K562 (cell line): Measurements from ENCODE around the gene ROMO1. TPM values are rescaled to one million over a fixed set of nuclear protein-coding genes. Genes with fewer than 3 reads are reported as not detected.

Experiments
- ELF4 ChIP-seq: fragments of 450-650 bp; formaldehyde crosslinking; IDR thresholded peaks from 2 replicates; pipeline ENCODE4 v1.4.0; 2022; ENCODE audit warnings: missing genetic modification characterization
- ETS2 ChIP-seq: IDR thresholded peaks from 2 replicates; pipeline ENCODE4 v1.6.1; 2016; ENCODE audit warnings: borderline replicate concordance, missing genetic modification characterization, mild to moderate bottlenecking, moderate library complexity, missing compliant biosample characterization; ENCODE audit not compliant: poor library complexity, severe bottlenecking
- FOXP4 ChIP-seq: sonication (generic); formaldehyde crosslinking; IDR thresholded peaks from 2 replicates; pipeline ENCODE4 v1.8.0; 2022; ENCODE audit warnings: mild to moderate bottlenecking, missing genetic modification reagents, borderline replicate concordance
- MAFK ChIP-seq: IDR thresholded peaks from 2 replicates; pipeline ENCODE4 v1.6.1; 2011; ENCODE audit warnings: low read length, improper control_type of control experiment
- TFAM ChIP-seq: fragments of 250-450 bp; sonication (Bioruptor Pico); conservative IDR thresholded peaks from 2 replicates; pipeline ENCODE4 v1.5.0; 2021; ENCODE audit warnings: mild to moderate bottlenecking, moderate library complexity
- VEZF1 ChIP-seq: fragments of 200-800 bp; sonication (Bioruptor generic); IDR thresholded peaks from 2 replicates; pipeline ENCODE4 v1.6.1; 2017; ENCODE audit warnings: missing genetic modification characterization, missing compliant biosample characterization
- YBX1 ChIP-seq: fragments of 450-650 bp; IDR thresholded peaks from 2 replicates; pipeline ENCODE4 v1.7.1; 2016; ENCODE audit warnings: mild to moderate bottlenecking
- ZNF436 ChIP-seq: fragments of 250-450, 450-650 bp; sonication (Bioruptor Pico); formaldehyde crosslinking; IDR thresholded peaks from 2 replicates; pipeline ENCODE4 v1.7.0; 2020; ENCODE audit warnings: mild to moderate bottlenecking
- ZNF609 ChIP-seq: sonication (generic); formaldehyde crosslinking; IDR thresholded peaks from 2 replicates; pipeline ENCODE4 v1.8.1; 2023; ENCODE audit warnings: missing genetic modification reagents, mild to moderate bottlenecking, borderline replicate concordance
- ZNF740 ChIP-seq, 3 experiments: fragments of 200-800 bp in 1 of 3; sonication (Bioruptor generic) in 1 of 3; sonication (generic) in 1 of 3; formaldehyde crosslinking in 1 of 3; IDR thresholded peaks; 2 replicates each; pipeline versions ENCODE4 v1.6.1 to v1.8.0; 2016 to 2022; ENCODE audit warnings: mild to moderate bottlenecking in 2 of 3, missing compliant biosample characterization in 2 of 3, missing genetic modification characterization in 2 of 3, missing genetic modification reagents in 1 of 3
- polyA plus RNA-seq, 8 experiments: library from polyadenylated mRNA; depleted of rRNA in 4 of 8; stranded (reverse) in 5 of 8; unstranded in 3 of 8; fragments of >200 nt; fragmentation: Nextera tagmentation in 2 of 8; fragmentation: Illumina TruSeq in 1 of 8; extraction: Ambion mirVana in 2 of 8; extraction: Trizol in 1 of 8; gene quantifications; 2 replicates each; pipeline versions ENCODE4 v1.2.1 to v1.2.3, GENCODE V29; 2011 to 2014; ENCODE audit warnings: inconsistent platforms in 1 of 8, missing spikeins in 1 of 8
- total RNA-seq, 7 experiments: library from RNA; depleted of rRNA in 6 of 7; stranded (reverse); fragments of >200 nt in 6 of 7; fragmentation: Illumina TruSeq in 2 of 7; extraction: Trizol in 2 of 7; gene quantifications; 2 replicates each; pipeline versions ENCODE4 v1.2.1 to v1.2.3, GENCODE V29; 2011 to 2021; ENCODE audit warnings: low replicate concordance in 1 of 7
- TF ChIP-seq, protein P1 (sequence below), 3 experiments: IDR thresholded peaks in 2 of 3; conservative IDR thresholded peaks in 1 of 3; 2 replicates each; pipeline ENCODE4 v1.5.1; 2011 to 2012; ENCODE audit warnings: low read length in 3 of 3, mild to moderate bottlenecking in 3 of 3, control low read depth in 2 of 3, improper control_type of control experiment in 1 of 3, inconsistent platforms in 1 of 3, low read depth in 1 of 3, mixed read lengths in 1 of 3, moderate library complexity in 1 of 3; ENCODE audit not compliant: insufficient read depth in 2 of 3

ROMO1 gene
- total and polyA plus RNA-seq, 9 of the 15 experiments (the other 6 are each of a cell fraction or from before 2014, with no cell fraction given), result 31.8 to 741 (median 226) TPM

DNA sequence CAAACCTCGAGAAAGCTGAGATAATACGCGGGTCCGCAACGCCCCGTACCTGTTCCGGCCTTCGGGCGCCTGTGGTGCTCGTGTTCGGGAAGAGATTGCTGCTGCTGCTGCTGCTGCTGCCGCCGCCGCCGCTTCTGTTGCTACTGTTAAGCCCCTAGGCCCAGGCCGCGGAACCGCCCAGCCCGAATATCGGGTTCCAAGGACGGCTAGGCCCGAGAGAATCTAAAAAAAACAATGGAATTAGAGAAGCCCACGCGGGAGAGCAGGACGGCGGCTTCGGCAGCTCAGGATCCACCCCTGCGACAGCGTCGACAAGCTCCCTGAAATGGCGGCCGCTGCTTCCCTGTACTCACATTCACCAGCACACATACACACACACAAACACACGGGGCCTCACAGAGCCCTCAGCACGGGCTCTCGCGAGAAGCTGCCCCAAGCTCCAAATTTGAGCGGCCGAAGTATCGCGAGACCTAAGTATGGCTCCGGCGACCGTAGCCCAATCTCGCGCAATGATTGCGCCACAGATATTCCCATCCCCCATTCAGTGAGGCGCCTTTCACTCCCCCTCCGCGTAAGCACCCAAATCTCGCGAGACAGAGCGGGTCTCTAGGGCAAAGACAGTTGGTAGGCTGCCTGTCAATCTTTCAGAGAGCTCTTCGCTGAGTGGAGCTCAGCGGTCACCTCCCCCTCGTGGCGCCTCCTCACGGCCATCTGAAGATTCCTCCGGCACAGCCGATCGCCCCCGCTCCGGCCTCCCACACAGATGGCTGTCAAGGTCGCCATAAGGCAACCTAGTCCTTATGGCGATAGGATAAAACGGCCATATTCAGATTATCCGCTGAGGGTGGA, 42.9 kb downstream of the ROMO1 start, which contains the start of gene RBM39 (continued):
- no peak for TF ChIP-seq ZNF436 (CRISPR knock-in tag)
- TF ChIP-seq, protein P1, sequence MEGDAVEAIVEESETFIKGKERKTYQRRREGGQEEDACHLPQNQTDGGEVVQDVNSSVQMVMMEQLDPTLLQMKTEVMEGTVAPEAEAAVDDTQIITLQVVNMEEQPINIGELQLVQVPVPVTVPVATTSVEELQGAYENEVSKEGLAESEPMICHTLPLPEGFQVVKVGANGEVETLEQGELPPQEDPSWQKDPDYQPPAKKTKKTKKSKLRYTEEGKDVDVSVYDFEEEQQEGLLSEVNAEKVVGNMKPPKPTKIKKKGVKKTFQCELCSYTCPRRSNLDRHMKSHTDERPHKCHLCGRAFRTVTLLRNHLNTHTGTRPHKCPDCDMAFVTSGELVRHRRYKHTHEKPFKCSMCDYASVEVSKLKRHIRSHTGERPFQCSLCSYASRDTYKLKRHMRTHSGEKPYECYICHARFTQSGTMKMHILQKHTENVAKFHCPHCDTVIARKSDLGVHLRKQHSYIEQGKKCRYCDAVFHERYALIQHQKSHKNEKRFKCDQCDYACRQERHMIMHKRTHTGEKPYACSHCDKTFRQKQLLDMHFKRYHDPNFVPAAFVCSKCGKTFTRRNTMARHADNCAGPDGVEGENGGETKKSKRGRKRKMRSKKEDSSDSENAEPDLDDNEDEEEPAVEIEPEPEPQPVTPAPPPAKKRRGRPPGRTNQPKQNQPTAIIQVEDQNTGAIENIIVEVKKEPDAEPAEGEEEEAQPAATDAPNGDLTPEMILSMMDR (IDR thresholded peaks at IDR 0.05 in 2 of 3, conservative IDR thresholded peaks at IDR 0.05 in 1 of 3; ENCODE audit: insufficient read depth in 2 of 3, low read depth in 1 of 3, low read length in 3 of 3), result peak; percentile 29 to 58 (median 41); a peak in 5 of 6 replicates
- TF ChIP-seq ZNF740 (CRISPR knock-in tag; IDR thresholded peaks at IDR 0.05), result peak; percentile 71; the same call in 1 of the 2 replicates
- peak in 1 of 2 experiments; percentile 55; a peak in 1 of 4 replicates for TF ChIP-seq ZNF740 (tag; IDR thresholded peaks at IDR 0.05)
- no peak for TF ChIP-seq ETS2
- TF ChIP-seq VEZF1, result peak; percentile 97
- TF ChIP-seq MAFK, result no peak
- TF ChIP-seq YBX1, result no peak
- peak; percentile 50; the same call in 1 of the 2 replicates for TF ChIP-seq FOXP4 (CRISPR knock-in tag)
- no peak for TF ChIP-seq ZNF609 (CRISPR knock-in tag)
- 0 out of 2 replicates have a peak, but pooled peaks have one; percentile 39 for TF ChIP-seq ELF4
- no peak for TF ChIP-seq TFAM (CRISPR knock-in tag)
